NCI-H128 (cell line): Measurements from ENCODE around the gene ZNF487.
"Not testable (repeated sequence)": the region's sequence is repeated elsewhere in the genome, so short reads cannot be mapped to it uniquely, and the experiment has no call there.

Experiments
- DNase-seq: peaks from one replicate; lab custom pipeline; 2025; ENCODE audit not compliant: unreplicated experiment; lab: John Stamatoyannopoulos, UW

Gene ZNF487

GRCh38 chr10:43403911-43404703, 32.8 kb upstream of the ZNF487 start:
- DNase-seq = no peak

DNA sequence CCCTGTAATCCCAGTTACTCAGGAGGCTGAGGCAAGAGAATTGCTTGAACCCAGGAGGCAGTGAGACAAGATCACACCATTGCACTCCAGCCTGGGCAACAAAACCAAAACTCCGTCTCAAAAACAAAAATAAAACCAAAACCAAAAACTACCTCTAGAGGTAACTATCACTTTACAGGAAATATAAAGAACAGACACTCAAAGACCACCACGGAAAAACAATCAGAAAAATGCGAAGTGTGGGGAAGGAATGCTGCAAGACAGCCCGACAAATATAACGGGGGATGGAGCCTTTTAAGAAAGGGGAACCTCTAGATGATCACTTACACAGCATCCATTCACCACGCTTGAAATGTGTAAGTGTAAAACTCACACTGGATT, 32.2 kb upstream of the ZNF487 start:
- no peak for DNase-seq

DNA sequence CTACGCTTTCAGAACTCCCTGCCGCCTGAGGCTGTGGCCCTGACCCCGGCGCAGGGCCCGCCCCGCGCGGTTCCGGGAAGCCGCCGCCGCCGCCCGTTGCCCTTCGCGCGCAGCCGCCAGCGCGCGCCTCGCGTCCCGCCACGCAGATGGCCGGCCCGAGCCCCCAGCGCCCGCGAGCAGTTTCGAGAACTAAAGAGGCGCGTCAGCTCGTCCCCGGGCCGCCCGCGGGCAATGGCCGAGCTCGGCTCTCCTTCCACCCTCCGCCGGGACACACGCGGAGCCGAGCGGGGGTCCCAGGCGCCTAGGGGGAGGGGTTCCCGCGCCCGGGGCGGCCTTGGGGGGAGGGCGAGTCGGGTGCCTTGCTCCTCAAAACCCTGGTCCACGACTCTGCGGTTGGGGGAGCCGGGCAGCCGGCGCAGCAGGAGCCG, 29.7 kb upstream of the ZNF487 start:
- no peak for DNase-seq

DNA sequence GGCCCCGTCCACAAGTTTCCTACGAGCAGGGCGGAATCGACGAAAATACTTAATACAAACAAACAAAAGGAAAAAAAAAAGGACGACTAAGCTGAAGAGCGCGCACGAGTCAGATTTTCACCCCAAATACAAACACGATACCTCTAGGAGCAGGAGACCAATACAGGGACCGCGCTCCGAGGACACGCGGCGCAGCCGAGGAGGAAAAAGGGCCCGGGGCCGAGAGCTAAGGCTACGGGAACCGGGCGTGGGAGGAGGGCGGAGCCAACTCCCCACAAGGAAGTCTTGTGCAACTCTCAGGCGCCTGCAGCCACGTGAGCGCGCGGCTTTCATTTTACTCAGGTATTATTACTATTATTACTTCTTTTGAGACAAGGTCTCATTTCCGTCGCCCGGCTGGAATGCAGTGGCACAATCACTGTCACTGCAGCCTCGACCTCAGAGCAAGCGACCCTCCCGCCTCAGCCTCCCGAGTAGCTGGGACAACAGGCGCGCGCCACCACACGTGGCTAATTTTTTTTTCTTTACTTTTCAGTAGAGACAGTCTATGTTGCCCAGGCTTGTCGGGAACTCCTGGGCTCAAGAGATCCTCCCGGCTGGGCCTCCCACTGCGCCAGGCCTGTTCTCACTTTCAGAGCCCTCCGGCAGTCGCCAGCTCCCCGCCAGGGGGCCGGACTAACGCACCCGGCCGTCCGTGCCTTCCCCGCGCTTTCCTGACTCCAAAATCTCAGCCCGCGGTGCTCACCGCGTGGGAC, 29.2 kb upstream of the ZNF487 start:
- DNase-seq = no peak

- no peak for DNase-seq
Observed at GRCh38 chr10:43408331-43408709, 28.6 kb upstream of the ZNF487 start.

DNA sequence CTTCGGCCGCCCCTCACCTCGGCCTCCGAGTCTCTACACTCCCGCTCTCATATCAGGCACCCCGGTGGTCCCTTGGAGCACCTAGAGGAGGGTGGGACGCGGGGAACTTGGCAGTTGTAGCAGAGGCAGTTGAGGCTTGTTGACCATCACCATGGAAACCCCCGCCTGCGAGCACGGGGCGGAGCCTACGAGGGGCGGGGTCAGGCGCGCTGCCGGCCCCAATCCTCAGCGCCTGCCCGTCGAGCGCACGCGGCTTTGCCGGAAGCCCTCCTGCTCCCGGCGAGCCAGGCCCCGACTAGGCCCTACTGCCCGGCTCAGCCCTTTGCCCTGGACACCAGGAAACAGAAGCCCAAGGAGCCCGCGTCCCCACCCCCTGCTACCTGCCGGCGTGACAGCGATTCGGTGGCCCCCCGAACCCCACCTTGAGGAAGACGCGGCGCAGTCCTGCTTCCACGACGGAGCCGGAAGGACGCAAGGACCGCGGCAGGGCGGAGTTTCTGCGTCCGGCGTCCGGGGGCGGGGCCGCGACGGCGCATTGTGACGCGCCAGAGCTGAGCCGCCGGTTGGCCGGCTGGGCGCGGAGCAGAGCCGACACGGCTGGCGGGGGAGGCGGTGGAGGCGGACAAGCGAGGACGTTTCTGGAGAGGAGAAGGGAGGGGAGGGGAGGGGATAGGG, 28.1 kb upstream of the ZNF487 start, which contains the start of gene HNRNPF:
TSS of gene HNRNPF (minus strand) at position 477 of the 675 bp plus-strand sequence. CDS start 21,302 bp downstream, outside the sequence.
- peak; percentile 67 for DNase-seq

- DNase-seq = no peak
Observed at GRCh38 chr10:43409385-43410109, 27.4 kb upstream of the ZNF487 start.

GRCh38 chr10:43410345-43410744, 26.6 kb upstream of the ZNF487 start:
- no peak for DNase-seq

DNA sequence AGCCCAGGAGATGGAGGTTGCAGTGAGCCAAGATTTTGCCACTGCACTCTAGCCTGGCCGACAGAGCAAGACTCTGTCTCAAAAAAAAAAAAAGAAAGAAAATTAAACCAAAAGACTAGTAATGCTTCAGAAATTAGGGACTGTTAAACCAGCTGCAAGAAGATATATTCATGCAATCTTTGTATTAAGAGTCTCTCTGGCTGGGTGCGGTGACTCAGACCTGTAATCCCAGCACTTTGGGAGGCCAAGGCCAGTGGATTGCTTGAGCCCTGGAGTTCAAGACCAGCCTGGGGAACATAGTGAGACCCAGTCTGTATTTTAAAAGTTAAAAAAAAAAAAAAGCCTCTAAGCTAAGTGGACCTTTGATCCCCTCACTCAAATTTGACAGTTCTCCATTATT, 25.4 kb upstream of the ZNF487 start:
- no peak for DNase-seq

- DNase-seq = no peak
Observed at GRCh38 chr10:43415544-43415943, 21.4 kb upstream of the ZNF487 start.

DNA sequence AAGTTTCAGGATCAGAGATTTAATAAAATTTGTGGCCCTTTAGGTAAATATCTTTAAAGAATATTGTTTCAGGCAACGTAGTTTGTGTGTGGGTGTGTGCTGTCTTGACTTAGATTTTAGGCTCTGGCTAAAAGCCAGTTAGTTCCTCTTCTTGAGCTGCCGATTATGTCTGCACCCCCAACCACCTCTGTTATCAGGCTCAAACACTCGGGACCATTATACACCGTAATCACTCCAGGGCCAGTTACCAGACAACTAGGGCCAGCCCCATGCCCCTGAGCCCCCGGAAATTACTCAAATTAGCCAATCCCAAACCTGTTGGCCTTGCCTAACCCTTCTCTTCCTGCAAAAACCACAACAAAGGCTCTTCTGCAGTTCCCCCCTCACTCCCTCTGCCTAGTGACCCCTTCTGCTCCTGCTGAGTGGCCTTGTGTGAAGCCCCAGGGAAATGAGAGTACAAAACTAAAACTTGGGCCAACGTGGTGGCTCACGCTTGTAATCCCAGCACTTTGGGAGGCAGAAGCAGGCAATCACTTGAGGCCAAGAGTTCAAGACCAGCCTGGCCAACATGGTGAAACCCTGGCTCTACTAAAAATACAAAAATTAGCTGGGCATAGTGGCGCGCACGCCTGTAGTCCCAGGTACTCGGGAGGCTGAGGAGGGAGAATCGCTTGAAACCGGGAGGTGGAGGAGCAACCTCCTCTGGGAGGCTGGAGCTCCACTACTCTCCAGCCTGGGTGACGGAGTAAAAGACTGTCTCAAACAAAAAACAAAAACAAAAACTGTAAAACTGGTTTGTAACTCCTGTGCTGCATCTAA, 18.8 kb upstream of the ZNF487 start:
- DNase-seq = no peak

- DNase-seq = no peak
Observed at GRCh38 chr10:43419997-43420368, 16.9 kb upstream of the ZNF487 start.

DNA sequence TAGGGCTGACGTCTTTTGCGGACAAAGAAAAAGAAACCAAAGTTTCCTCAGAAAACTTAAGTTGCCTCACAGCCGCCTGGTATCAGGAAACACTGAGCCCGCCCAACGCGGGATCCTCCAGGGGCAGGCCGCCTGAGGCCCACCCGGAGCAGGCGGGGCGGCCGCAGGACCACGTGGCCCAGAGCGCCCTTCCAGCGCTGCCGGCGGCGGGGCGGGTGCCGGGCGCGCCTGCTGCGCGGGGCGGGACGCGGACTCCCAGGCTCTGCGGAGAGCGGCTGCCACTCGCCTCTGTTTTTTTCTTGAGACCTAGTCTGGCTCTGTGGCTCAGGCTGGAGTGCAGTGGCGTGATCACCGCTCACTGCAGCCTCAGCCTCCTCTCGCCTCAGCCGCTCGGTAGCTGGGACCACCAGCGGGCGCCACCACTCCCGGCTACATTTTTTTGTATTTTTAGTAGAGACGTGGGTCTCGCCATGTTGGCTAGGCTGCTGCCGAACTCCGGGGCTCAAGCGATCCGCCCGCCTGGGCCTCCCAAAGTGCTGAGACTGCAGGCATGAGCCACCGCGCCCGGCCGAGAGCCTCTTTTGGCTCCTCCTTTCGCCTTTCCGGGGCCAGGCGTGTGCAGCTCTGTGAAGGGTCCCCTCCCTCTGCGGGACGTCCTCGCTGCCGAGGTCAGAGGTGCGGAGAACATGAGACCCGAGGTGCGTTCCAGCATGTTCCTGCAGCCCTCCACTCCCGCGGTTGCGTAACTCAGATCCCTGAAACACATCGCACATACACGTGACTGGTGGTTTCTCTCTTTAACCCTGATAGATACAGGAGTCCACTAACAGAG, 16.3 kb upstream of the ZNF487 start:
- DNase-seq = no peak

DNA sequence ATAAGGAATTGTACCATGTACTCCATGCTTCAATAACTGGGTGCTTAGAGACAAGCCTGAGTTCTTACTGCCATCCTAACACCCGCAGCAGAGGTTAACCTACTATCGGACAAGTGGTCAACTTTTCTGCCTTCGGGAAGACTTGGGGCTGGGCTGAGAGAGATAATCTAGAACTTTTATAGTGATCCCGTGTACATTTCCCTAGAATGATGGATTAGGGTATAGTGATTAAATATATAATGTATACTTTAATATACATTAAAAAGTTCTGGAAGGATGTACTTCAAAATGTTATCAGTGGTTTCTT, 15.8 kb upstream of the ZNF487 start:
- DNase-seq = no peak

DNA sequence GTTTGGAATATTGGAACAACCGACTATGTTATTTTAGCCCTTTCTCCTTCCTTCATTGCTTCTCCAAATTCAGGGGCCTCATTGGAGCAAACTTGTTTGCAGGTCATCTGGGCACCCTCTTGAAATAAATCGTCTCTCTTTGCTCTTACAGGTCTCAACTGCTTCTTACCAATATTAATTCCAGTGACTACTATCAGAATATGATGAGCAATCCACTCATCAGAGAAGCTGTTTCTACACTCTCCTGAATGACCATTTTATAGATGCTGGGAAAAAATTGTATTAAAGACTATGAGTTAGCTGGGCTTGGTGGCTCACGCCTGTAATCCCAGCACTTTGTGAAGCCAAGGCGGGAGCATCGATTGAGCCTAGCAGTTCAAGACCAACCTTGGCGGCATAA, 15.4 kb upstream of the ZNF487 start:
- DNase-seq = no peak

DNA sequence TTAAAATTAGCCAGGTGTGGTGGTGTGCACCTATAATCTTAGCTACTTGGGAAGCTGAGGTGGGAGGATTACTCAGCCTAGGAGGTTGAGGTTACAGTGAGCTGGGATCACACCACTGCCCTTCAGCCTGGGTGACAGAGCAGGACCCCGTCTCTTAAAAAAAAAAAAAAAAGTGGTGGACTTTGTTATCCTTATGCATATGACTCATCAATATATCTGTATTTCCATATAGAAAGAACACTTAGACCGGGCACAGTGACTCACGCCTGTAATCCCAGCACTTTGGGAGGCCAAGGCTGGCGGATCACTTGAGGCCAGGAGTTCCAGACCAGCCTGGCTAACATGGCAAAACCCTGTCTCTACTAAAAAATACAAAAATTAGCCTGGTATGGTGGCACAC, 15.0 kb upstream of the ZNF487 start:
- DNase-seq = not testable (repeated sequence)

GRCh38 chr10:43424416-43424815, 12.5 kb upstream of the ZNF487 start:
- DNase-seq = no peak

- not testable (repeated sequence) for DNase-seq
Observed at GRCh38 chr10:43426476-43426875, 10.4 kb upstream of the ZNF487 start.

- DNase-seq = no peak
Observed at GRCh38 chr10:43427166-43427825, 9.6 kb upstream of the ZNF487 start.
